Pancreas (tissue), 10 donors: ENCODE measurements around the gene GLT6D1. TPM values are rescaled to one million over a fixed set of nuclear protein-coding genes. Genes with fewer than 3 reads are reported as not detected.

Source experiments
- ATAC-seq, 4 donors: fragments of 200-7000 bp; cut with Tn5 transposase; one replicate each; pipeline versions ENCODE4 v1.8.0 to v1.9.1; 2020; ENCODE audit warnings: mild to moderate bottlenecking in 4 of 4, moderate library complexity in 4 of 4
- DNase-seq, 6 donors: peaks; one replicate each; pipeline ENCODE4 v3.0.0-alpha.2; 2020
- FAIRE-seq: peaks from 2 replicates; lab custom pipeline; 2012; peaks lifted over from hg19 to GRCh38; lab: Jason Lieb, UNC
- H3K27ac ChIP-seq, 4 donors: fragments of 200-600 bp; sonication (generic); 1 replicate in 3 of 4; 2 replicates in 1 of 4; pipeline versions ENCODE4 v1.5.0 to v1.8.0; 2020
- H3K27me3 ChIP-seq, 4 donors: fragments of 200-600 bp; one replicate each; pipeline ENCODE4 v1.8.0; 2021
- H3K36me3 ChIP-seq, 3 donors: fragments of 200-600 bp; sonication (generic) in 1 of 3; one replicate each; pipeline versions ENCODE4 v1.5.0 to v1.8.0; 2020 to 2021
- H3K4me1 ChIP-seq, 3 donors: fragments of 200-600 bp; one replicate each; pipeline ENCODE4 v1.8.0; 2021
- H3K4me3 ChIP-seq, 4 donors: fragments of 200-600 bp; sonication (generic) in 2 of 4; one replicate each; pipeline versions ENCODE4 v1.5.0 to v1.8.0; 2020 to 2021
- H3K9me3 ChIP-seq, 4 donors: fragments of 200-600 bp; one replicate each; pipeline ENCODE4 v1.8.0; 2021
- CTCF ChIP-seq, 4 donors: fragments of 200-600 bp; sonication (generic) in 3 of 4; IDR thresholded peaks; one replicate each; pipeline versions ENCODE4 v1.5.0 to v1.8.0; 2021; ENCODE audit warnings: antibody characterized with exemption in 4 of 4
- WGBS, 2 donors: extraction: QIAGEN DNeasy Blood & Tissue Kit; methylation state at CpG; one replicate each; pipeline ENCODE4 v1.1.7; 2013; 5-methylcytosine and 5-hydroxymethylcytosine counted together
- intact Hi-C, 3 donors: fragments of 100-400 bp; cut with DNase I; formaldehyde crosslinking; loops; one replicate each; pipeline versions ENCODE4 v1.11.1 to v1.14.2; 2022
- polyA plus RNA-seq, 2 donors: library from polyadenylated mRNA; stranded (reverse); fragments of 200-250 nt; gene quantifications; one replicate each; pipeline ENCODE4 v1.2.3, GENCODE V29; 2013
- total RNA-seq, 6 donors: library from RNA; stranded (reverse); fragmentation: NEBNext Ultra II Directional in 4 of 6; extraction: Animal tissue kit (Norgen Biotek cat#: 25700) in 4 of 6; gene quantifications; one replicate each; pipeline versions ENCODE4 v1.2.1 to v1.2.4, GENCODE V29; 2021 to 2023
- donor health status: healthy with polysubstance abuse.
- donor health status: DM: no; HTN: no; CAD: no; lungs with moderate emphysema.
- donor health status: DM: no; HTN: no; CAD: no.
- donor health status: control.
- donor health status: control.
- donor health status: Bipolar disorder and iron deficiency.
- donor health status: DM: yes; HTN: yes; CAD: no.
- donor health status: DM: no; HTN: no; CAD: no.
- donor health status: DM: no; HTN: no; CAD: no.
- donor health status: DM: yes; HTN: yes; CAD: no.

GLT6D1 gene
- total and polyA plus RNA-seq, 8 donors: 0.07 TPM; not detected in 7

DNA sequence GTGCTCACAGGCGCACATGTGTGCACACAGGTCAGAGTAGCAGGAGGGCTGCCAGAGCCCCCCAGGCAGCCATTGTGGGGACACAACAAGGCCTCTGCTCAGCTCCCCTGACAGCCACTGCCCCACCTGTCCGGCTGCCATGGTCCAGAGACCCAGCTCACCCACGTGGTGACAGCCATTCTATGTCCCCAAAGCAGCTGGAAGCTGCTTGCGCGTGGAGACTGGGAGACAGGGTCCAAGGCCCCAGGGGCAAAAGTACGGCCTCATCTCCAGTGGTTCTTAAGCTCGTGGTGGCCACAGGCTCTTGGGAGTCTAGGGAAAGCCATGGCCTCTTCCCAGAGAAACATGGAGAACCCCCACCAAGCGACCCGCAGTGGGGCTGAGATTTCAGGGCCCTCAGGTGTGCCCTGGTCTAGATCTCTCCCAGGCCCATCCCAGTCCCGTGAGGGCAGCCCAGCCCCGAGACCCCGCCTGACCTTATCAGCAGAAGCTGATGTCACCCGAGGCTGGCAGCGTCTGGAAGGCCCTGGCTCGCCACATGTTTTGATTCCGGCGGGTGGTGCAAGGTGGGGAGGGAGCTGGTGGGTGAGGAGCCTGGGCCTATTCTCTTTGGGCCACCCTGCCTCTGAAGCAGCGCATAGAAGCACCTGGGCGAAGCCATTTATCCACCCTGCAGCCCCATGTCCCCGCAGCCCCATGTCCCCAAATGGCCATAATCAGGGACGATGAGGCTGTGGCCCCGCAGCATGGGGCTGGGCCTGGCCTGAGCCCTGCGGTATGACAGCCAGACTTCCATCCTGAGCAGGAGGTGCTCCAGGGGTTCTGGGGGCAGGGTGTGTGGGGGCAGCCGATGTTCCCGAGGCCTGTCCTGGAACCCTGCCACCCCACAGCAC lies 31.7 kb downstream of the GLT6D1 start:
- ATAC-seq (no peak), FAIRE-seq (no peak), DNase-seq (peak in 2 of 6 donors; percentile 4 to 33)
- Histone ChIP-seq H3K4me3 (no peak overlapping the region), H3K36me3 (no peaks in the 10 kb centered on the region), H3K27ac (no peak overlapping the region), H3K4me1 (no peaks in the 10 kb centered on the region), H3K9me3 (no peaks in the 10 kb centered on the region), H3K27me3 (peaks cover 0 to 6% (median 0%) of the 10 kb centered on the region in 4 donors)
- no peak for TF ChIP-seq CTCF (IDR thresholded peaks at IDR 0.05)
- 61 to 75% methylated on average over 25 of the region's 25 CpGs for WGBS, 2 donors
- intact Hi-C loops: no loop called here

GRCh38 chr9:135606885-135607259 lies 32.5 kb downstream of the GLT6D1 start:
- H3K4me3 ChIP-seq: no peak overlapping the region
- H3K27ac ChIP-seq: no peak overlapping the region
- peaks cover 0 to 6% (median 0%) of the 10 kb centered on the region in 4 donors for H3K27me3 ChIP-seq
- FAIRE-seq (no peak), DNase-seq (no peak), ATAC-seq (no peak)
- intact Hi-C loops: no loop called here
- H3K36me3 ChIP-seq: no peaks in the 10 kb centered on the region
- 75 to 86% methylated on average over 11 of the region's 11 CpGs for WGBS, 2 donors
- TF ChIP-seq CTCF (IDR thresholded peaks at IDR 0.05): no peak
- H3K9me3 ChIP-seq: no peaks in the 10 kb centered on the region
- no peaks in the 10 kb centered on the region for H3K4me1 ChIP-seq

GRCh38 chr9:135605238-135605781 lies 34.0 kb downstream of the GLT6D1 start:
- no peak overlapping the region for H3K4me3 ChIP-seq
- intact Hi-C loops: no loop called here
- ATAC-seq (no peak), DNase-seq (peak in 2 of 6 donors; percentile 11 to 43), FAIRE-seq (no peak)
- H3K4me1 ChIP-seq: no peaks in the 10 kb centered on the region
- 42 to 57% methylated on average over 14 of the region's 14 CpGs for WGBS, 2 donors
- peaks cover 0 to 6% (median 0%) of the 10 kb centered on the region in 4 donors for H3K27me3 ChIP-seq
- no peaks in the 10 kb centered on the region for H3K36me3 ChIP-seq
- TF ChIP-seq CTCF (IDR thresholded peaks at IDR 0.05): no peak
- H3K9me3 ChIP-seq: no peaks in the 10 kb centered on the region
- no peak overlapping the region for H3K27ac ChIP-seq

- DNase-seq (peak in 3 of 6 donors; percentile 8 to 54 (median 53)), FAIRE-seq (no peak), ATAC-seq (no peak)
- H3K36me3 ChIP-seq: no peaks in the 10 kb centered on the region
- TF ChIP-seq CTCF (IDR thresholded peaks at IDR 0.05): no peak
- H3K27ac ChIP-seq: no peak overlapping the region
- H3K4me3 ChIP-seq: no peak overlapping the region
- intact Hi-C loops: no loop called here
- 59 to 66% methylated on average over 31 of the region's 31 CpGs for WGBS, 2 donors
- no peaks in the 10 kb centered on the region for H3K4me1 ChIP-seq
- H3K9me3 ChIP-seq: no peaks in the 10 kb centered on the region
- peaks cover 0 to 6% (median 0%) of the 10 kb centered on the region in 4 donors for H3K27me3 ChIP-seq
Measured at GRCh38 chr9:135604437-135605237, 34.7 kb downstream of the GLT6D1 start.
